Uterine smooth muscle cell (primary cell): ENCODE results near the gene UTS2R. TPM values are rescaled to one million over a fixed set of nuclear protein-coding genes. Genes with fewer than 3 reads are reported as not detected.

Source experiments
- total RNA-seq: library from RNA; depleted of rRNA; stranded (reverse); fragments of >200 nt; gene quantifications from 2 replicates; pipeline ENCODE4 v1.2.3, GENCODE V29; 2014

UTS2R gene
- total RNA-seq, result not detected in 2 replicates

DNA sequence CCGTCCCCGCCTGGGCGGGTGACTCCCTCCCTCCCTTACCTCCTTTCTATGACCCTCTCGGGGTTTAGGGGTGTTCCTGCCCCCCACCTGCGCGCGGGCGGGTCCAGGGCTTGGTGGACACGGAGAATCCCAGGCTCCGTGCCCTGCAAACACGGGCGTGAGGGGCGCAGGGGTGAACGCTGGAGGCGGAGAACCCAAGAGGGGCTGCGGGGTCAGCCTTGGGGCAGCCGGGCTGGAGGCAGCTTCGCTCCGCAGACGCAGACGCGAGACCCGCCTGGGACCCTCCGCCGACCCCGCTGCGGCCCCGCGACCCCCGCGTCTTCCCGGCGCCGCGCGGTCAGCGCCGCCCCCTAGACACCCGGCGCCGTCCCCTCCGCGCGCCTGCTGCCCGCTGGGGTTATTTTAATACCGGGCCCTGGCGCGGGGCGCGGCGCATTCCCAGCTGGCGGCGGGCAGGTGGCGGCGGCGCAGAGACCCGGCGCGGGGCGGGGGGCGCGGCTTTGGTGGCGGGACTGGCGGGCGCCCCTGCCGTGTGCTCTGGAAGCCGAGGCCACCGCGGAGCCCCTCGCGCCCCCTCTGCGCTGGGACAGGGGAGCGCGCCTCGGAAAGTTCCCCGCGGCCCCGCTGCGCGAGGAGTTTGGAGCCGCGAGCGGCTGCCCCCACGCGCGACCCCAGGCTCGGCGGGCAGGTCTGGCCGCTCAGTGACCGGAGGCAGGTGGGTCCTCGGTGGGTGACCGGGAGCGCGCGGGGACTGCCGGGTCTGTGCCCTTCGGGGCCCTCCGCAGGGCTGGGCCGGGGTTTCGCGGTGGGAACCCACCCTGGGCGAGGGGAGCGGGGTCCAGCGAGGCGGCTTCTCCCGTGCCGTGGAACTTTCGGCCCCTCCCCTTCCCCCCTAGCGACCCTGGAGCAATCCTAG is at the start of gene UTS2R:
Gene UTS2R (plus strand): TSS at position 433 of the 916 bp plus-strand sequence. CDS start 2,560 bp downstream, outside the sequence.

DNA sequence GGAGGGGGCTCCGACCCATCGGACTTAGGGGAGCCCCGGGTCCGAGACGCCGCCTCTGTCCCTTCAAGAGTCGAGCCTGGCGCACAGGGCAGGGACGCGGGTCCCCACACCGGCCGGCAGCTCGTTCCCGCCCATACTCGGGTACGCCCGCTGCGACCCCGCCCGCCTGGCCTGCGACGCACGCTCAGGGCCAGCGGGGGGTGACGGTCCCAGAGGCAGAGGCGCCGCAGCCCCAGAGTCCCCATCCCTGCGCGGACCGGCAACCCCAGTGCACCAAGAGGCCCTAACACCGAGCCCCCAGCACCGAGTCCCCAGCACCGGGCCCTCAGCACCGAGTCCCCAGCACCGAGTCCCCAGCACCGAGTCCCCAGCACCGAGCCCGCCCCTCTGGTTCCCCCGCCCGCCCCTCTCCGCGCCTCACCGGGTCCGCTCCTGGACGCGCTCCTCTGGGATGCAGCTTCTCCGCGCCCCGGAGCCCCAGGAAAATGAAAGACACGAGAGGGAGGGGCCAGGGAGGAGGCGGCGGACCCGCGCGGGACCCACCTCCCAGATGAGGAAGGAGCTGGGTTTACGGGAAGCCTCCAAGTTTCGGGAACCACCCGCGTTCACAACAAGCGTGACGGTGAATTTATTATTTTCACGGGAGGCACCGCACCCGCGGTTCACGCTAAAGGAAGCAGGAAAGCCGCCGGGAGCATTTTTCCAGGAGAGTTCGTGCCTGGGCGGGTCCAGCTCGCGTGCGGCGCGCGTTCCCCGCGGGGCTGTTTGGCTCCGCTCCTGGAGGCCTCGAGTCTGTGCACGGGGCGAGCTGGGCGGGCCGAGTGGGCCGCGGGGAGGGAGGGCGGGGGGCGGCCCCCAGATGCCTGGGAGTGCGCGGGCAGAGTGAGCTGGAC is 38.0 kb upstream of the UTS2R start, which contains the start of gene SECTM1:
Gene SECTM1 (minus strand): TSS at position 488 of the 893 bp plus-strand sequence. CDS start 6,526 bp downstream, outside the sequence.

DNA sequence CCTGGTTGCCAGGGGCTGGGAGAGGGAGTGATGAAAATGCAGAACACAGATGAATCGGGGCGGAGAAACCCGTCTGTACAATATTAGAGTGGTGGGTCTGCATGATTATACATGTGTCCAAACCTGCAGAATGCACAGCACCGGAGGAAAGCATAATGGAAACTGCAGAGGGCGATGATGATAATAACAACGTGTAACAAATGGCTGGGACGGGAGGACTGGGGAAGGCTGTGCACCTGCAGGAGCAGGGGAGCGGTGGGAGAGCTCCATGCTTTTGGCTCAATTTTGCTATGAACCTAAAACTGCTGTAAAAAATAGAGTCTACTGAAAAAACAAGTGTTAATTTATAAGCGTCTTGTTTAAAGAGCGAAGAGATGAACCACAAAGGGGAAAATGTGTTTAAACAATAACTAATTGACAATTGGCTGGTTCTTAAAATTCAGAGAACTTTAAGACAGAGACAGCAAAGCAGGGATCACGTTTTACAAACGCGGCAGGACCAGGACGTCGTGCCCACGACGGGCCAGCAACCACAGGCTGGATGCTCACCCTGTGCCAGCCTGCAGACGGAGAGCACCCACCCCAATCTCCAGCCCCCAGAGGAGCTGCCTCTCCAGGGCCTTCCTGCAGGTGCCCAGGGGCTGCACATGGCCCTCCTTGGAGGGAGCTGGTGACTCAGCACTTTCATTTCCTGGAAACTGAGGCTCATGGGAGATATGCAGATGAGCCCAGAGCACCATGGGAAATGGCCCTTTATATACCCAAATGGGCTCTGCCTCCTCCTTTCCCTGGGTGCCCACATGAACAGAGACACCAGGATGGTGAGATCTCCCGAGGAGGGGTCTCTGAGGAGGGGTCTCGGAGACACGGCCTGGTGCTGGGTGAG is 12.9 kb upstream of the UTS2R start, which contains the start of gene TEX19:
Gene TEX19 (plus strand): TSS at position 783 of the 886 bp plus-strand sequence. CDS start 2,904 bp downstream, outside the sequence.

DNA sequence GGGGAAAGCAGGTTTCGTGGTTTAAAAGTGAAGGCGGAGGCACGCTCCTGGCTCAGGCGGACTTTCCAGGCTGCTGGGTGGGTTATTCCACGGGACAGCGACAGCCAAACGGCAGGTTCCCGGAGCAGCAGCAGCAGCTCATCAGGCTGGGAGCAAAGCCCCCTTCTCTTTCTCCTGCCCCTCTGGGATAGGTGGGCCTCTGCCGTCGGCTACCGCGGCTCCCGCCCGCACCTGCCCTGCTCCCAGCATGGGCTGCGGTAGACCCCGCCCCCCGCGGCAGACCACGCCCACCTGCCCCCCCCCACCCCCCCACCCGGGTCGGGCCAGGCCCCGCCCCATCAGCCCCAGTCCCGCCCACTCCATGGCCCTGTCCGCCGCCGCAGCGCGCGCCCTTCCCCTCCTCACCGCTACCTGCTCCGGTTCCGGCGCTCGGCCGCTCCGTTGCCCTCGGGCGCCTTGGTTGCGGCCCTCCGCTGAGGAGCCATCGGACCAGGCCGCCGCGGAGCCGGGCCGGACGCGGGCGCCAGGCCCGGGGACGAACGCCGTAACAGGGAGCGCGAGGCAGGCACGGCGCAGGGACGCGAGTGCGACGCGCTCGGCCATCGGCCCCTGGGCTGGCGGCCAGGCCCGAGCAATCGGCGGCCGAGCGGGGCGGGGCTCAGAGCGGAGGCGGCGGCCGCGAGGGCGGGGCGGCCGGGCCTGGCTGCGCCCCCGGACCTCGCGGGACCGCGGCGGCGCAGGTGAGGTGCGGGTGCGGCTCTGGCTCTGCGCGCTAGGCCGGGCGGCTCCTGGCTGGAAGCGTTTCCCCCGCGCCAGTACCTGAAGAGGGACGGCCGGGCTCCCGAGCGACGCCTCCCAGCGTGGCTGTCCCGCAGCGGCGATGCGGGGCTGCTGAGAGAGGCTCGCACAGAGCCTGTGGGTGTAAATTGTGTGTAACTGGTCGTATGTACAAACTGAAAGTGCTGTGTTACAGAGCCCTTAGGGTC is 46.7 kb downstream of the UTS2R start, which contains the start of the genes HEXD and OGFOD3:
Gene HEXD (plus strand): TSS at position 347 of the 986 bp plus-strand sequence. CDS start 1,453 bp downstream, outside the sequence.
Gene OGFOD3 (minus strand): TSS at position 586 of the 986 bp plus-strand sequence. CDS start 101 bp downstream, at position 485.

Other genes starting within 250 kb of the UTS2R start
- gene CCDC57, start 158.9 kb upstream of the UTS2R start, total RNA-seq, result 21.7 and 22.1 TPM in 2 replicates
- gene SLC16A3, start 142.7 kb upstream of the UTS2R start, total RNA-seq, result 119 and 123 TPM in 2 replicates
- 57.6 and 59.3 TPM in 2 replicates for gene CSNK1D, start 98.1 kb upstream of the UTS2R start, total RNA-seq
- not detected in 2 replicates for gene CD7, start 54.2 kb upstream of the UTS2R start, total RNA-seq
- 2.9 and 3.9 TPM in 2 replicates for gene SECTM1, start 38.0 kb upstream of the UTS2R start, total RNA-seq
- 0.12 TPM in 1 of 2 replicates, not detected in the other for gene TEX19, start 12.5 kb upstream of the UTS2R start, total RNA-seq
- gene HEXD, start 46.6 kb downstream of the UTS2R start, total RNA-seq, result 11.0 and 13.5 TPM in 2 replicates
- gene OGFOD3, start 46.8 kb downstream of the UTS2R start, total RNA-seq, result 32.5 and 42.4 TPM in 2 replicates
- gene CYBC1, start 79.0 kb downstream of the UTS2R start, total RNA-seq, result 39.6 and 63.5 TPM in 2 replicates
- 26.0 and 32.4 TPM in 2 replicates for gene NARF, start 87.0 kb downstream of the UTS2R start, total RNA-seq
- 28.6 and 29.1 TPM in 2 replicates for gene FOXK2, start 148.0 kb downstream of the UTS2R start, total RNA-seq